NCI-H2029 treated with DMSO at 0.1 percent for 48 hours (cell line): ENCODE measurements around the gene RASD2.

Experiments used
- DNase-seq: peaks from one replicate; lab custom pipeline; 2025; lab: John Stamatoyannopoulos, UW

RASD2 gene

DNA sequence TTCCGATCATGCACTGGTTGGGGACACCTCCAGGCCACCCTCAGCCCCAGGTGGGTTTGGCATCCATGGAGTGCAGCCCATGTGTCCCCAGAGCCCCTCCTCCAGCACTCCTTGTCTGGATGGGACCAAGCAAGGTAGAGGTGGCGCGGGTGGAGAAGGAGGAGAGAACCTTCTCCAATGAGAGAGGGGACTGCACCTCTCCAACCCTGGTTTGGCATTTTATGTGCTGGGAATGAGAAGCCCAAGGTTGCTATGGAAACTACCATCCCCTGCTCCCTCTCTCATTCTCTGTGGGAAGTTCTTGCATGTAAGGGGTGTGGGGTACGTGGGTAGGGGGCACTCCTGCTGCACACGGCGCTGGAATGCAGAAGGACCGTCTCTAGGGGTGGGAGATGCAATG, 21.8 kb upstream of the RASD2 start:
- no peak for DNase-seq

DNA sequence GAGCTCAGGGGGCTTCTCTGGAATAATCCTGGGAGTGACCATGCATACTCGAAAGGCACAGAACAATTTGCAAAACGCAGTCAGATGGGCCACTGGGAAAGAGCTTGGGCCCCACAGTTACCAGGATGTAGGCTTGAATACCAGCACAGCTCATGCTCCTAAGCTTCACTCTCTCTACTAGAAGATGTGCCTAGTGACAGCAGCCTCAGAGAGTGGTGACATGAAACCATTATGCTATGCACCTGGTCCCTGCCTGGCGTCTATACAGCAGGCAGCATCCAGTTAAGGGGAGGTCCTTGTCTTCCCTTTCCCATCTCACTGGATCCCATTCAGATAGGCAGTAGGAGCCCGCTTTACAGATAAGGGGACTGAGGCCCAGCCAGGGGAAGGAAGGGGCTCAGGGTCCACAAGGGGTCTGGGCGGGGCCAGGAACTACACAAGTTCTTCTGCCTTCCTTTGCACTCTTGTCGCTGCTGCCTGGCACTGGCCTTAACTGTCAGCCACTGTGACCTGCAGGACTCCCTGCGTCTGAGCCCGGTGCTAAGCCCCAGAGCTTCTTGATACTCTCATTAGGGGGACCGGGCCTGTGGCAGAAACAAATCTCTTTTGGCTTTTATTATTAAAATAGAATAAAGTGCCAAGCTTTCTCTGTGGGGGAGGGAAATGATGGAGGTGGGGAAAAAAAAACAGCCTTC, 21.2 kb upstream of the RASD2 start:
- no peak for DNase-seq

DNA sequence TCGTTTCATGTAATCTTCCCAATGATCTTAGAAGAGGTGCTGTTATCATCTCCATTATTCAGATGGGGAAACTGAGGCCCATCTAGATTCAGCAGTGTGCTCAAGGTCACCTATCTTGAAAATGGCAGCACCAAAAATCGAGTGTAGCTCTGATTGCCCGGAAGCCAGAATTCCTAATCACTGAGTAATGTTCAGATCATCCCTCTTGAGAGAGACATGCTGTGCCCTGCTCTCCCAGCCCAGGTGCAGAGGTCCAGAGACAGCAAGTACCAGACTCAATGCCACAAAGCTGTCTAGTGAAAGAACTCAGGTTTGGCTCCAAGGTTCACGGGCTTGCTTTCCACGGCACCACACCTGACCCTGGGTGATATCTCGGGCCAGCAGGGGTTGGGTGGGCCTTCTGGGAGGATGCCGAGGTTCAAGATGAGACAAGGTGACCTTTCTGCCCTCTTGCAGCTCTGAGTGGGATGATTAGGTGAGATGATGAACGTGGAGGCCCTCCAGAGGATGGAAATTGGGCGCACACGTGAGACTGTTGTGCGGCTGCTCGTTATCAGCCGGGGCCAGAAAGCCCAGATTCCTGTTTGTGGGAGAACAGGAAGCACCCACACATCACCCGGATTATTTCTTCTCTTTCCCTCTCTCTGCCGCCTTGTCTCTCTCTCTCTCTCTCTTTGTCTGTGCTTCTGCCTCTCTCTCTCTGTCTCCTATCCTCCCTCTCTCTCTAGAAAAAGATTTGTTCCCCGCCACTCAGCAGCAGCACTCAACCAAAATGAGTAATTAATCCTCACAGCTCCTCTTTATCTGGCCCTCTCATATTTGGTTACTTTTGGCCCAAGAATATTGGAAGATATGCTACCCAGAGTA, 19.0 kb upstream of the RASD2 start:
- no peak for DNase-seq

DNA sequence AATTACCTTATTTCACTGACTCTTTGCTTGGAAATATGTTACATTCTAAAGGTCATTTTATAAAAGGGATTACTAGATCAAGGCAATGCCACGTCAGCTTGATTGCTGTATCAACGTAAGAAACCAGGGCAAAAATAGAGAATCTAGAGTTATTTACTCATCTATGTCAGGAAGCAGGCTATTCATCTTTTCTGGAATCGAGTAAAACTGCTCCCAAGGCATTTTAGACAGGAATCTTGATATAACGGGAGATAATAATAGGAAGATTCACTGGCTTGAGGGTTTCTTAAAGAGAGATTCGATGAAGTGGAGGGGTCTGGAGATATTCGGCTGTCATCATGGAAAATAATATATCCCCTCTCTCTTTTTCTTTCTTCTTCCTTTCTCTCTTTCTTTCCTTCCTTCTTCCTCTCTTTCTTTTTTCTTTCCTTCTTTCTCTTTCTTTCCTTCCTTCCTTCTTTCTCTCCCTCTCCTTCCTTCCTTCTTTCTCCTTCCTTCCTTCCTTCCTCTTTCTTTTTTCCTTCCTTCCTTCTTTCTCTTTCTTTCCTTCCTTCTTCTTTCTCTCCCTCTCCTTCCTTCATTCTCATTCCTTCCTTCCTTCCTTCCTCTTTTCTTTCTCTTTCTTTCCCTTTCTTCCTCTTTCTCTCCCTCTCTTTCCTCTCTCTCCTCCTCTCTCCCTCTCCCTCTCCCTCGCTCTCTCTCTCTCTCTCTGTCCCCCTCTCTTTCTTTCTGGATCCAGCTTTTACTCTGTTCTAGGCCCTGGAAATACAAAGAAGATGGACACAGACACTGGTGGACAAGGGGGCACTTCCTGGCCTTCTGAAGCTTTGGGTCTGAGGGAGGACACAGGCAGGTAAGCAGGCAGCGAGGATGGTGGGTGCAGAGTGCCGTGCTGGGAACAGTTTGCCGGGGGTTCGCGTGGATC, 18.1 kb upstream of the RASD2 start:
- DNase-seq, result no peak

DNA sequence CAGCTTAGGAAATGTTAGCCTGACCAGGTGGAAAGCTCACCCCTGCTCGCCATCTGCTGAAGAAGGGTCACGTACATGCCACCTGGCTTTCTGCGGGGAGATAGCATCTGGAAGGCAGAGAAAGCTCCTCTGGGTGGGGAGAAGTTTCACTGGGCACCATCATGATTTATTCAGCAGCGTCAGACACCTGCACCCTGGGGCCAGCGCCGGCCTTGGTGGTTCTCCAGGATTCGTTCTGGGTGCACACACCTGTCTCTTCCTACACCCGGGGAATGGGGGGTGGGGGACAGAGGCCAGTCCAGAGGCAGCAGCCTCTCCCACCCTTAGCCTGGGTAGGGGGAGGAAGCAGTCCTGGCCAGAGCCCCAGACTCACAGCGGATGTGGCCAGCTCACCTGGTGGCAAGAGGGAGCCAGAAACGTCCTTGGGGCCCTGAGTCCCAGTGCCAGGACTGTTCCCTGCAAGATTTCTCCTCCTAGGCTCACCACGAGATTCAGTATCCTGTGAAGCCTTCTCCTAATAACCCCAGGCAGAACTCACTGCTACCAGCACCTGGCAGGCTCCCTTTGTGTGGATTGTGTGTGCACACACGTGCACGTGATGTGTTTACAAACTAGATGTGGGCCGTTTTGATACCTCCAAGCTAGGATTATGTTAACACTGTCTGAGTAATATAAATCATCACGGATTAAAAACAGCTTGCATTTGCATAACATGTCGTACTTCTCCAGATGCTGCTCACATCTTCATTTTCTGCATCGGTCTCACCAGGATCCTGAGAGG, 17.3 kb upstream of the RASD2 start:
- peak; percentile 10 for DNase-seq

DNA sequence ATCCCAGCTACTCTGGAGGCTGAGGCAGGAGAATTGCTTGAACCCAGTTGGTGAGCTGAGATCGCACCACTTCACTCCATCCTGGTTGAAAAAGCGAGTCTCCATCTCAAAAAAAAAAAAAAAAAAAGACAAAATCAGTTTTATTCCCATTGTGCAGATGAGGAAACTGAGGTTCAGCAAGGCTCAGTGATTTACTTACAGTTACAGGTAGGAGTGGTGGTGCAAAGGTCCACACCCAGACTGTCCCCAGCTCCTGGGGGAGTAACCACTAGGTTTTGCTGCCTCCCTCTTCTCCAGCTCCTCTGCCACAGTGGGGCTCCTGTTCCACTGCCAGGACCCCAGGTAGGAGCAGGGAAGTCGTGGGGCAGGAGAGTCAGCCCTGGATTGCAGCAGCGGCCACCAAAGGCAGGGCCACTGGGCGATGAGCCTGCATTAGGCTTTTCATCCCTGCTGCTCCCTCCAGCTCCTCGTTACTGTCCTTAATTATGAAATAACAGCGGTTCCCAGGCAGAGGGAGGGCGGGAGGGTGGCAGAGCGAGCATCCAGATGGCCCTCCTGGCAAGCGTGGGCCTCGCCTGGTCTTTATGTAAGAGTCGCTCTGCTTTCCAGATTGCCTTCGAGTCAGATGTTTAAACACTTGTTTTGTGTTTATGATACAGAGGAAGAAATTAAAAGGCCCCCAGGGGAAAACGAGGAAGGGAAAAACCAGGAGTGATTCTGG, 15.5 kb upstream of the RASD2 start:
- DNase-seq, result no peak

DNA sequence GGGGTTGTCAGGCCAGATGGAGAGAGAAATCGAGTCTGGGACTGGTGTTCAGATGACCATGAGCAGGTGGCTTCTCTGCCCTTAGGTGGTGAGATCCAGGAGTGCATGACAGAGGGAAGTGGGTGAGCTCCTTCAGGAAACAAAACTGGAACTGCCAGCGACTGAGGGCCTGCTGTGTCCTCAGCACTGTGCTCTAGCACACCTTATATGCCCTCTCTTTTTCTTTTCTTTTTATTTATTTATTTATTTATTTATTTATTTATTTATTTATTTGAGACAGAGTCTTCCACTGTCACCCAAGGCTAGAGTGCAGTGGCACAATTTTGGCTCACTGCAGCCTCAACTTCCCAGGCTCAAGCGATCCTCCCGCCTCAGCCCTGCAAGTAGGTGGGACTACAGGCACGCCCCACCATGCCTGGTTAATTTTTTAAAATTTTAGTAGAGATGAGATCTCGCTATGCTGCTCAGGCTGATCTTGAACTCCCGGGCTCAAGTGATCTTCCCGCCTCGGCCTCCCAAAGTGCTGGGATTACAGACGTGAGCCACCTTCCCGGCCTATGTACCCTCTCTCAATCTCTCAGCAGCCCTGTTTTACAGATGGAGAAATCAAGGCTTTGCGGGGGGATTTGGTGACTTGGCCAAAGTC, 14.8 kb upstream of the RASD2 start:
- DNase-seq, result no peak

DNA sequence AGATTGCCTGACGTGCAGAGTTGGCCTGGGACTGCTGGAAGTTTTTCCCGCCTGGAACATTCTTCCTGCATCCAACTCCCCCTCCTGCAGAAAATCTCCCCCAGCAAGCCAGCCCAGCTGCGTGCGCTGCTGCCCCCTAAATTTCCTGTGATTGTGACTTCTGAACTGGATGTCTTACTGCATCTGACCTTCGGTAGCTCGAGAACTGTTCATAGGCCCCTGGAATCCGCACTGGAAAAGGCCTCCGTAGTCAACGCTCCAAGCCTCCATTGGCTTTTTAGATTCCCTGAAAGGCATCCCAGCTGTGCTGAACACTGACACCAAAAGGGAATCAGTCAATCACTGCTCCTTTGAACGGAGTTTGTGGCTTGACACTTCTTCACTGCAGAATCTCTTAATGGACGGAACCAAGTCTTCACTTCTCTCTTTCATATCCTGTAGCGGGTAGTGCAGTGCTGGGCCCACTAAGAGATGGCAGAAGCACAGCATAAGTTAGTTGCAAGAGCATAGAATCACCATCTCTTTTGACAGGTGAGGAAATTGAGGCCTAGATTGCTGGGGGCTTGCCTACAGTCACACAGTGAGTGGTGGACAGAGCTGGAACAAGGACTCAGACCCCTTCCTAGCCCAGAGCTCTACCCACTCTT, 14.2 kb upstream of the RASD2 start:
- no peak for DNase-seq

DNA sequence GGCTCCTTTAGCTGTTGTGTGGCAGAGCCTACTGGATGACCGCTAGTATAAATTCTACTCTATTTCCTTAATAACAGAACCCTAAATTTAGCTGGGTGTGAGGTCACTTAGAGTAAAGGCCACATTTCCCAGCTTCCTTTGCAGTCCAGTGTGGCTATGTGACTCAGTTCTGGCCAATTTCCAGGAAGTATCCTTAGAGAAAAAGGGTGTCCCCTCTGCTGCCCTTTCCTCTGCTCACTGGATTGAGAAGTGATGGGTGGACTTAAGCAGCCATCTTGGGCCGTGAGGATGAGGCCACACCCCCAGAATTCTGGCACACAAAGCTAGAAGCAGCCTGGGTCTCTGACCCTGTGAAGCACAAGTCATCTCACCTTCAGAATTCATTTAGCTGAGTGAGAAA, 11.7 kb upstream of the RASD2 start:
- DNase-seq, result no peak

DNA sequence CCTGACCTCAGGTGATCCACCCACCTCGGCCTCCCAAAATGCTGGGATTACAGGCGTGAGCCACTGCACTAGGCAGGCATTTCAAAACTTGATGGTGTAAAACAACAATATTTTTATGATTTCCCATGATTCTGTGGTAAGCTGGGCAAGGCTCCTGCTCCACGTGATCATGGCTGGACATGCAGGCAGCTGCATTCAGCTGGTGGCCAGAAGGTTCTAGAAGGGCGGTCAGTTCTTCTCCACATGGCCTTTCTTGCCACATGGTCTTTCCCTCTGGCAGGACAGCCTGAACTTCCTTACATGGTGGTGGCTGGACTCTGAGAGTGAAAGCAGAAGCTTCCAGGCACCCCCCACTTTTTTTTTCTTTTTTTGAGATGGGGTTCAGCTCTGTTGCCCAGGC, 9.9 kb upstream of the RASD2 start:
- no peak for DNase-seq

DNA sequence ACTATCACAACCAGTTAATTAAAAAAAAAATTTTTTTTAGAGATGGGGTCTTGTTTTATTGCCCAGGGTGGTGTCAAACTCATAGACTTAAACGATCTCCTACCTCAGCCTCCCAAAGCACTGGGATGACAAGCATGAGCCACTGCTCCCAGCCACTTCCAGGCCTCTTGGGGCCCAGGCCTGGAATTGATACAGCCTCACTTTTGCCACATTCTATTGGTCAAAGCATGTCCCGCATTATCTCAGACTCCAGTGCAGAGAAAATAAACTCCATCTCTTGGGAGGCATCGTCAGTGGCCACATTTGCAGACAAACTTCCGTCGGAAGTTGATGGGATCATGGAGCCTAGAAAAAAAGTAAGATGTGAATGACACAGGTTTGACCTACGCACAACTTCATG, 9.4 kb upstream of the RASD2 start:
- no peak for DNase-seq

DNA sequence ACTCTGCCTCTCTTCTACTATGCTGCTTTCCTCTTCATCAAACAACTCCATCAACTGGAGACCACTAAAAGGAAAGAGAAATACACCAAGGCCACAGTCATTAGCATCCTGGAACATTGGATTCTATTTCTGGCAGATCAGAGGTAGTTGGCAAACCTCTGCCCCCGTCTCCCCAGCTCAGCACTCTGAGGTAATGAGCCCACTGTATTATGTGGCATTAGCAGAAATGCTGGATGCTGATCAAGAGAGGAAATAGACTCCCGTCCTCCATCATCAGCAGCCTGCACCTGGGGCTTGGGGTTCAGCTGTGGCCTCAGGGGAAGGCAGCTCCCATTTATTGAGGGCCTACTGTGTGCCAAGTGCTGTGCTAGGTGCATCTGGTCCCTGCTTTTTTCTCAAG, 9.0 kb upstream of the RASD2 start:
- DNase-seq, result no peak

DNA sequence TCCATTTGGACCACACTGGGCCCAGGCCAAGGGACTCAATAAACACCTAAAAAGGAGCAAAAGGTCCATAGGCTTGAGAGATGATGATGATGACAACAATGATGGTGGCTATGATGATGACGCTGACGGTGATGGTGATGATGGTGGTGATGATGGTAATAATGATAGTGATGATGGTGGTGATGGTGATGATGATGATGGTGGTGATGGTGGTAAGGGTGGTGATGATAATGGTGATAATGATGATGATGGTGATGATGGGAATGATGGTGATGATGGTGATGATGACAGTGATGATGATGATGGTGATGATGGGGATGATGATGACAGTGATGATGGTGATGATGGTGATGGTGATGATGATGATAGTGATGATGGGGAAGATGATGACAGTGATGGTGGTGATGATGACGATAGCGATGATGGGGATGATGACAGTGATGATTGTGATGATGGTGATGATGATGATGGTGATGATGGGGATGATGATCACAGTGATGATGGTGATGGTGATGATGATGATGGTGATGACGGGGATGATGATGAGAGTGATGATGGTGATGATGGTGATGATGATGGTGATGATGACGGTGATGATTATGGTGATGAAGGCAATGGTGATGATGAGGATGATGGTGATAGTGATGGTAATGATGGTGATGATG, 7.1 kb upstream of the RASD2 start:
- DNase-seq, result no peak

DNA sequence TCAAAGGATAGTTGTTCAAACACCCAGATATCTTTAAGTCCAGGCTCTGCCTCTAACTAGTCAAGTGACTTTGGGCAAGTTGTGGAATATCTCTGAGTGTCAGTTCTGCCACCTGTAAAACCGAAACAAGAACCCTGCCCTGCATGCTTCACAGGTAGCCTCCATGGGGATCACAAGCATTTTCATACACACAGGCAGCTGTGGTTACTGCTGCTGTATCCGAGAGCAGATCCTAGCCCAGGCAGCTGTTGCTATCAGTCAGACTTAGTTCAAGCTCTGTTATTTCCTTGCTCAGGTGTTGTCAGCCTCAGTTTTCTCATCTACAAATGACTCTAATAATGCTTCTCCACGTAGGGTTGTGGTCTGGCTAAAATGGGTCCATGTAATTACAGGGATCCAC, 6.5 kb upstream of the RASD2 start:
- DNase-seq, result no peak

DNA sequence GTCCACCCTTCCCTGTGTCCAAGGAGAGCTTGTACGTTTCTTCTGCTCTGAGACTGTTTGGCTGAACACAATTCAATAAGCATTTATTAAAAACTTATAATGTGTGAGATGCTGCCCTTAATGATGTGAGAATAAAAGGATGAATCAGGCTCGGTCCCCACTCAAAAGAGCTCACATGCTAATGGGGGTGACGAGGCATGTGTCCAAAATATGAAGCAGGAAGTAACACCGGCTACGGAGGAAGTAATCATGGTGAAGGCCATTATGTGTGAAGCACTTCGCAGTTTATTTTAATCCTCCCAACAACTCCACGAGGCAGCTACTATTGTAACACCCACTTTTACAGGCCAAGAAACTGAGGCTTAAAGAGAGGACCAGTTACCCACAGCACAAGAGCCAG, 3.4 kb upstream of the RASD2 start:
- DNase-seq, result no peak

DNA sequence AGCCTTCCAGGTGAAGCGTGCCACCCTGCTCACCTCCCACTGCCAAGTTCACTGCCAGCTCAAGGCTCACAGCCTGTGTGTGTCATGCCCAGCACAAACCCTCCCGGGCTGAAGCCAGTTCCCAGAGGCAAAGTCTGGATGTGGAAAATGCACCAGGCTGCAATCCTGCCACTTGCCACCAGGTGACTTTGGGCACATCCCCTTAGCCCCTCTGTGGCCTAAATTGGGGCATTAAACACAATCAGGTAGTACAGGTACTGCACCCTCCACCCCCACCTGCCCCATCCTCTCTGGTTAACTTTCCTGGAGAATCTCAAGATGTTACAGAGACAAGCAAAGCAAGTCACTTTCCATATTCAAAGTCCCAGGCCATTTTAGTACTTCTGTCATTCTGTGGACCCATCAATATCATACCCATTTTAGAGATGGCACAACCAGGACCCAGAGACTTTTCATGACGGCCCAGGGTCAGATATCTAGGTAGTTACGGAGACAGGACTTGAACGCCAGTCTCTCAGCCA, 1.8 kb upstream of the RASD2 start:
- DNase-seq, result no peak

DNA sequence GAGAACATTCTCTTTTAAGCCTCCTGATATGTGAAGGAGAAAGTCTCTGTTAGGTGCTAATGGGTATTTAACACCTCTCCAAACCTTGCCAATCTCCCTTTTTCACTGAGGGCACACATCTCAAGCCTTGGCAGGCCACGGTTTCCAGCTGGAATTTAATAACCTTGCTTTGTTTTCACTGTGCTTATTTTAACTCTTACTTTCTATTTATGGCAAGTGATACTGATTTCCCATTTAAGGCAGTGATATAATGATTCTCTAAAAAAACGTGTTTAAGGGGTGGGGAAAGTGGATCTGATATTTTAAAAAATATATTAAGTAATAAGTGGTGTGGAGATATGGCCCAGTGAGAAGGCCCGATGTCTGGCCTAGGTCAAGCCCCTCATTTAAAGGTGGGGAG, 1.1 kb upstream of the RASD2 start:
- no peak for DNase-seq

DNA sequence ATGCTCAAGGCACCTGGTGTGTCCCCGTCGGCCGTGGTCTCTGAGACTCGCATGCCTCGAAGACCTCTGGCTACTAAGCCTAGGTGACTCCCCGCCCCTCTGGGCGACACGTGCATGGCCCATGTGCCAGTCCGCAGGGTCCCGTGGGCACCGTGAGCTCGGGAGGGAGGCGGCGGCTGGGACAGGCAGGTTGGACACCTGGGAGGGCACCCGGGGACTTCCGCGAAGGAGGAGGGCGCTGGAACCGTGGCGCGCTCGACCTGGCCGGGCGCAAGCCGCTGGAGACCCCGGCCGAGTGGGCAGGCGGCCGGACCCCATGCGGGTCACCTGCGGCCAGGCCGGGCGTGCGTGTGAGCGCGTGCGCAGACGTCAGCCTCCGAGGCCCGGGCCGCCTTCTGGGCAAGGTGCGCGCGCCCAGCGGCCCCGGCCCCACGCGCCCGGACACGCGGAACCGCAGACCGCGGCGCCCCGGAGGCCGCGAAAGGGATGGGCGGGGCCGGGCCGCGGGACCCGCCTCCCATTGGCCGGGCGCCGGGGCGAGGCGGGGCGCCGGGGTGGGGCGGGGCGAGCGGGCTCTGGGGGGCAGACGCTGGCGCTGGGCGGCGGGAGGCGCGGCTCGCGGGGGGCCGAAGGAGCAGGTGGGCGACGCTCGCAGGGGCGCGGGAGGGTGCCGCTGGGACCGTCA, 579 bp upstream of the RASD2 start:
- no peak for DNase-seq
